Cortex of kidney (tissue), 1 donor: Measurements from ENCODE around the gene PERP.
"Not testable (repeated sequence)": the region's sequence is repeated elsewhere in the genome, so short reads cannot be mapped to it uniquely, and the experiment has no call there.

ENCODE experiments used
- DNase-seq: peaks from one replicate; lab custom pipeline; 2025; lab: John Stamatoyannopoulos, UW

Gene PERP

DNA sequence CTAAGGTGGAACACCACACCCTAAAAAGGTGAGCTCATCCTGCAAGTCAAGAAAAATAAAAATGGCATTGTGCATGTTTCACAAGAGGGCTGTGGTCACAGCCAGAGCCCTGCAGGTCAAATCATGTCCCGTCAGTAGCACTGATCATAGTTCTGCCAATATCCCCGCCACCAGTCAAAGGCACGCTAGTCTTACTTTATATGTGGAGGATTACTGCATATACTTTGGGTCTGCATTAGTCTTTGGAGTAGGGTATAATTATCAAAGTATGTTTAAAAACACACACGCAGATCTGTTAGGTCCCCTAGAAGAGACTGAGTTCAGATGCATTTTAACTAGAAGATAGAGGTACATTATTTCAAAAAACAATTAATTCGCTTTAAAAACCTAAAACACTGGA, 1.8 kb downstream of the PERP start:
- DNase-seq: no peak

DNA sequence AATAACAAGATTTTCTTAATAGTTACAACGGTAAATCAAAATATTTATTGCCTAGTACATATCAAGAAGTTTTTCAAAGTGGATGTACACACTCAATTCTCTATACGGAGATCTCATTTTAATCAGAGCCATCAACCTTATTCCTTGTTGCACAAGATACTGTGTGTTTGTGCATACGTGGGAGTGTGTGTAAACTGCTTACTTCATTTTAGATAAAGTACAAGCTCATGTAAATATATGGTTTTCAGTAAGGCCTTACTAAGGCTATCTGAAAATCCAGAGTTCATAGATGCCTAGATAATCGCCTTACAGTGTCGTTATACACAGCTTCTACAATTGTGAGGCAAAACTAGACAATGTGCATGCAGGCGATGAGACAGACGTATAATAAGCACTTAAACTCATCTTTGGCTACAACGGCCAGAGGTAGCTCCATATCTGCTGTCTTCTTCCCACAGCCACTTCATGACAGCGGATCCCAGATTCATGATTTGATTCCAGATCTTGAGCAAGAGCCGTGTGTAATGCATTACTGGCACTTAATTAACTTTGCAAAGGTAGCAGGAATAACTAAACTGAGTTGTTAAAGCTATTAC, 2.5 kb downstream of the PERP start:
- DNase-seq: no peak

DNA sequence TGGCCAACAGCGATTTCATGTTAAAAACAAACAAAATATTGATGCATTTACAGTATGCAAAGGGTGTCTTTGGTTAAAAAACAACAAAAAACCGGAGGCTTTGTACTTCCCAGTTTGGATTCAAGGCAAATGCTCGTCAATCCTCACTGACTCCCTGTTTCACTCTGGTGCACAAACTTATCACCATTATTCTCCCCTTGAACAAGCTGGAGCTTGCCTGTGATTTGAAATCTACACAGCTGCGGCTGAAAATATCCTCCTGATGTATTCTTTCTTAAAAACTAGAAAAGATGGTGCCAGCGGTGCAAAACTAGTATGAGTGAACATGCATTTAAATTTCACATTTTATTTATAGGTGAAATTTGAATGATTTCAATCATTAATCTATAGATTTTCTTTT, 3.3 kb downstream of the PERP start:
- no peak for DNase-seq

DNA sequence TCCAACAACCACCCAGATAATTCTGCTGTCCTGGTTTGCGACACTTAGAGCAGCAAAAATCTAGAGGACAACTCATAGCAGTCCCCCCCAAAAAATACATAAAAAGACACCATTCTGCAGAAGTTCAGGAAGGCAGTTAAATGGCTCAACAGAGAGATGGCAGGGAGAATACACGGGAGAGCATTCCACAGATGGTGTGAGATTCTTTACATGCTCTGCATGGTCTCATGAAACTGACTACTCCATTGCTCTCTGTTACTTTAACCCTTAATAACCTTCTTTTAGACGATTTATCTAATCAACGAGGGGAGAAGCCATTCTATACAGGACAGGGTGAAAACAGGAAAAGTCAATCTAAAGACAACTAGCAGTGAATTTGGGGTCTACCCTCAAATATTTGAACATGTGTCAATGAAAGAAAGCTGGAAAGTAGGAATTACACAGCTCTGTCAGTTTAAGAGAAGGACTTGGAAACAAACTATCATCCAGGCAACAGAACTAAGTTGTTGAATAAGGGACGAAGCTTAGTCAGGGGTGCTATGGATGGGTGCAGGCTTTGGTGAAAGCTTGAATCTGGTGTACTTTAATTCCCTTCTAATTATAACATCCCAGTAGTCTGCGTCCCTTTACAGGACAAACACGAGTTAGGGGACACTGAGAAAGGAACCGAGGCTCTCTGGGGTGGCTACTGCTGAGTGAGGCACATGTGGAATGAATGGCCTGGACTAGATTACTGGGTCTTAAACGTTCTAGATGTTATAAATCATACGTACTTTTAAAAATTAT, 5.1 kb downstream of the PERP start:
- no peak for DNase-seq

DNA sequence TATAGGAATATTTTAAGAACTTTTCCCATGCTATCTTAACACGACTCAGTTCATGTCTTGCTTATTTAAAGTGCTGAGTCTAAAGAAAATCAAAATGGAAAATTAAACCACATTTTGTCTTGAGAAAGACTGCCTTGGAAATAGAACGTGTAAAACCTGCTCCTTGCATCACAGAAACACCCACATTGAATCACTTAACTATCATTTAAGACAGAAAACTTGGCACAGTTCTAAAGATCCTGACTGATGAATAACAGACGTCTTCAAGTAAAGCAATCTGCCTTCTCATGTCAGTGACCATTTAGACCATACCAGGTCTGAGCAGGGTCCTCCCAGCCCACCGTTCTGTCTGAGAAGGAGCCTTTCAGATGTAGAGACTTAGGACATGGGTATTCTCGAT, 7.4 kb downstream of the PERP start:
- DNase-seq: no peak

DNA sequence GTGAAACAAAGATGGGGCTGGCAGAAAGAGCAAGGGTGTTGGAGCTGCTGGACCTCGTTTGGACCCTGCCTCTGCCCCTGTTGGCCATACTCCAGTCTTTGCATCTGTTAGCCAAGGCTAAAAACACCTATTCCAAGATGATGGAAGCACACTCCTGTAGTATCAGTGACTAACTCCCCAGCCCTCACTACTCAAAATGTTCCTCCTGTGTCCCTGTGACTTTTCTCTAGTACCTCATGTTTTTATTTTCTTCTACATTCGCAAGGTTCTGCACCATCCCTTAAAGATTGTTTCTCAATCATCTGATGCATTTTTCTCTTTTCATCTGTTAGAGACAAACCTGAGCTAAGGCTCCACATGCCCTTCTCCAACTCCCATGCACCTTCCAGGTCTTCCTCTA, 8.9 kb downstream of the PERP start:
- no peak for DNase-seq

DNA sequence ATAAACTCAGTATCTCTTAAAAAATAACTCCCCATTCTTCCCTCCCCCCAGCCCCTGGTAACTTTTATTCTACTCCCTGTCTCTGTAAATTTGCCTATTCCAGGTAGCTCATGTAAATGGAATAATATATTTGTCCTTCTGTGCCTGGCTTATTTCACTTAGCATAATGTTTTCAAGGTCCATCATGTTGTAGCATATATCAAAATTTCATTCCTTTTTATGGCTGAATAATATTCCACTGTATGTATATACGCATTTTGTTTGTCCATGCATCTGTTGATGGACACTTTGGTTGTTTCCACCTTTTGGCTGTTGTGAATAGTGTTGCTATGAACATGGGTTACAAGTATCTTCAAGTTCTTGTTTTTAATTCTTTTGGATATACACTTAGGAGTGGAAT, 13.0 kb downstream of the PERP start:
- DNase-seq: no peak

DNA sequence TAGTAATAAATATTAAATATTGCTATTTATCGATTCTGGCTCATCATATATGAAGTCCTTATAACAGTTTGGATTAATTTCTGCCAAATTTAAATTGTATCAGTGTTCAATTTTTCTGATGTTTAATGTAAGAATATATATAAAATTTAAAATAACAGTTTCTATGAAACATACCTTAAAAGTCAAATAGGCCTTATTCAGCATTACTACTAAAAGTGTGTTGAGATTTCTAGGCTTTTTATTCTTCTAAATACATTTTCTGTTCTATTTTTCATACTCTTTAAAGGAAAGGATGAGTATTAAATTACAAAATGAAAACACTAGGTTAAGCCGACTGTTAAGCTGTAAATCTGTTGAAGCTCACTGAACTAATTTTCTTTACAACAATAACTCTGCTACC, 13.6 kb downstream of the PERP start:
- DNase-seq: no peak

DNA sequence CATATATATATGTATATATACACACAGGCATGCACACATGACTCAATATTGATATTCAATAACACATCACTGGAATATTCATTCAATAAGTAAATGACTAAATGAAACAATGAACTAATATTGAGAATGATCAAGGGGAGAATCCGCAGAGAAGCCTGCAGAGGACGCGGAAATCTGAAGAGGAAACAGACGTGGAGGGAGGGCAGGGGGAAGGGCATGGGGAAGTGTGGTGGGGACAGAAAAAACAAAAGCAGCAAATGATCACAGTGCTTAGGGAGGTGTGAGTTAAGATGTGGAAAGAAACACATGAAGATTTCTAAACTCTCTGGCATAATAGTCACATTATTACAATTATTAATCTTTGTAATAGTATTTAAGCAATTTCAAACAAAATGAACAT, 14.5 kb downstream of the PERP start:
- no peak for DNase-seq

DNA sequence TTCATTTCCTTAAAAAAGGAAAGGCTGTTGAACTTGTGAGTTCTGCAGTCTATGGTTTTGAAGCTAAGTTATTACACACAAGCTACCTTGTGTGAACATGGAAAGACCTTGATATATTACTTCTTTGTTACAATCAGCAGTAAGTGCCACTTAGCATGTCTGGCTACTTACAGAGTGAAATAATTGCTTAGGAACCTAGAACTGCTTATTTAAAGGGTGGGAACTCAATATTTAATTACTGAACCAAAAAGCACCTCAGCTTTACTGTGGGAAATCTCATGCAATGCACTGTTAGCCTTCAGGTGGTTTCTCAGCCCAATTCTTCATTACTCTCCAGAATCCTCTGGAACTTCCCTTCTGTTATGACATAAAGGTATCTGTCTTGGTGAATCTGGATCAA, 17.9 kb downstream of the PERP start:
- DNase-seq: no peak

DNA sequence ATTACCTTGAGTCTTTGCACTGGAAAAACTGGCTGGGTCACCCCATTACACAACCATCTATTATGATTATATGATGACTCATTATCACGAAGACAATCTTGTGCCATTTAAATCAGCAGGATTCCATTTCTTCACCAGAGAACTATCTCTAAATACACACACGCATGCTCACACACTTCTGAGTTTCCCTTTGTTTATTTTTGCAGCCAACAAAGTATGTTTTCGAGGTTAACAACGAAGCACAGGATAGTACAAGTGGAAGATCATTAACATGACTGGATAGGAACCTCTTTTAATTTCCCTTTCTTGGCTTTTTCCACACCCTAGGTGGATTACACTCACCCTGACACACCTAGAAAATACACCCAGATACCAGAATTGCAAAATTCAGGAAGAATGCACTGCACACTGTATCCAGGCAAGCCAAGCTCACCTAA, 18.9 kb downstream of the PERP start:
- no peak for DNase-seq

DNA sequence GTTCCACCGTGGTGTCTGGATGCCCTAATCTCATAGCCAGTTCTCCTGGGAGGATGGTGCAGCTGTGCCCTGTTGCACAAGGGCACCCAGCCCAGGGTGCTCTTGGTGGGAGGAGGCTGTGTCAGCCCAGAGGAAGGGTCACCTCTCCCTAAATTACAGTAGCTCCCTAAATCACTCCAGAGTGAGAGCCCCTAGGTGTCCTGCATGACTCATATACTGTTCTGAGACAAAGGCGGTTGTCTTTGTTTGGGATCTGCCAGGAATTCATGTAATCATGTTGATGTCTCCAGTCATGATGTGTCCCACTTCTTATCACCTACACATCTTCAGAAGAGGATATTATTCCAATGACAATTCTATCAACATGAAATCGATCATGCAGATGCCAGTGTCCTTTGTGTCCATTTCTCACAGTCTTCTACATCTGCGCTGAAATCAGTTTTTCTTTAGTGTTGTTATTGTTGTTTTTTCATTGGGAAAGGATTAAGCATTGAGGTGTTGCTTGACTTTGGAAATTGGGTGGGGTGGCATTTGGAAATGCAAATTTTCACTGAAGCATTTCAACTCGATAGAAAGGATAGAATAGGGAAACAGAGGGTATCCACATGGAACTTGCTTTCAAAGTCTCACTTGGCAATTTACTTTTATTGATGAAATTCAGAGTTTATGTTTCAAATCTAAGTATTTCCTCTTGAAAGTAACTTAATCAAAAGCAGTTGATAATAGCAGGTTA, 19.5 kb downstream of the PERP start:
- DNase-seq: no peak

DNA sequence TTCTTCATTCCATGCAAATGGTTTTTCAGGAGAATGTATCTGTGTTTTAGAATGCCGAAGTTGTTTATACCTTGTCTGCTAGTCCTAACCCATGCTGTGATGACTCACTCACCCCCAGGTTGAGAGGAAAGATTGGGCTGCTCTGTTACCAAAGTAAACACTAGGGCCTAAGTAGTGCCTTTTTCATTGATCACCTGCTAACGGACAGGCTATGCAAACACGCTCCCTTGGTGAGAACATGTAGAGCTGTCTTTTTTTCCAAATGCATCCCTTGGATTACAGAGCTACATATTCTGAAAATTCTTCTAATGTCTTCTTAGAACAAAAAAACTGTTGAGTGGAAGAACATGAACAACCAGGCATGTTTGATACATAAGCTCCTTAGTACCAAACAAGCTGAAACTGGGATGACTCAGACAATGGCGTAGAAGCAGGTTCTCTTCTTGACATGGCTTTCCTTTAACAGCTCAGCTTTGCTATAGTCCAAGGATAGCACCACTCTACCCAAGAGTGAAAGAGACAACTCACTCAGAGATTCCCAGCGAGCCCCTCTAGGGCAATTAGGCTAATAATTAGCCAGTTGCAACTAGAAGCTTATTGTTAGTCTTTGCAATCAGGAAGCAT, 20.5 kb downstream of the PERP start:
- no peak for DNase-seq

DNA sequence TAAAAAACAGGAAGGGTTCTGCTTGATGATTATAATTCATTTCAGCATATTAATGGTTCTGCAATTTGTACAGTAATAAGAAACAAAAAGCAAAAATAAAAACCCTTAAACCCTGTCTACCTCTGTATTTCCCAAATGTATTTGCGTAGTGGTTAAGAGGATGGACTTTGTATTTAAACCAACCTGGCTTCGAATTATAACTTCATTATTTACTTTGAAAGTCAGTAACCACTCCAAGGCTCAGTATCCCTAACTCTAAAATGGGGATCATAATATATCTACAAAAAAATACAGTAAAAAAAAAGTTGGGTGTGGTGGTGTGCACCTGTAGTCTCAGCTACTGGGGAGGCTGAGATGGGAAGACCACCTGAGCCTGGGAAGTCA, 21.4 kb downstream of the PERP start:
- DNase-seq: no peak

DNA sequence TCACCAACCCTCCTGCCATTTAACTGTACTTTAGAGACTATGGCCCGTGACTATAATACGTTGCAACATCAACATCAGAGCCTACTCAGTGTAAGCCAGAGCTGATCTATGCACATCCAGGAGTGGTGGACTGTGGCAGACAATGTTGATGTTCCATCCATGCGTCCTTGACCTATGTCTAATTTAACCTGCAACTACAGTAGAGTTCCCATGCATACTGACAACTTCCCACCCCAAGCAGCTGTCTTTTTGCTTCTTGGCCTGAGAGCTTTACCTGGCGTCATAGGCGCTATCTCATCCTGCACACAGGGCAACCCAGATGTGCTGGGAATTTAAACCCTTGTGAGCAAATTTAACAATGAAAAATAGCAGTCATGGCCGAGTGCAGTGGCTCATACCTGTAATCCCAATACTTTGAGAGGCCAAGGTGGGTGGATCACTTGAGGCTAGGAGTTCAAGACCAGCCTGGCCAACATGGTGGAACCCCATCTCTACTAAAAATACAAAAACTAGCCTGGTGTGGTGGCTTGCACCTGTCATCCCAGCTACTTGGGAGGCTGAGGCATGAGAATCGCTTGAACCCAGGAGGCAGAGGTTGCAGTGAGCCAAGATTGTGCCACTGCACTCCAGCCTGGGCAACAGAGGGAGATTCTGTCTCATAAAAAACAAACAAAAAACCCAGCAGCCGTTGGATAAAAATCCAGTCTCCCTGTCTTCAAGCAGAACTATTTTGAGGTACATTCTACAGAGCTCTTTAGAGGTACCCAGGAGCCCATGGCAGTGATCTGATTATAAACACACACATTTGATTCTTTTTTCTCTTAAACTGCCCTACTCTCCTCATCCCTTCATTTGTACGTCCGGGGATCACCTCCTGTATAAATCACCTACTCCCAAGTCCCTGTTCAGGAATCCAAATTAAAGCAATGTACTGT, 22.0 kb downstream of the PERP start:
- DNase-seq: no peak

DNA sequence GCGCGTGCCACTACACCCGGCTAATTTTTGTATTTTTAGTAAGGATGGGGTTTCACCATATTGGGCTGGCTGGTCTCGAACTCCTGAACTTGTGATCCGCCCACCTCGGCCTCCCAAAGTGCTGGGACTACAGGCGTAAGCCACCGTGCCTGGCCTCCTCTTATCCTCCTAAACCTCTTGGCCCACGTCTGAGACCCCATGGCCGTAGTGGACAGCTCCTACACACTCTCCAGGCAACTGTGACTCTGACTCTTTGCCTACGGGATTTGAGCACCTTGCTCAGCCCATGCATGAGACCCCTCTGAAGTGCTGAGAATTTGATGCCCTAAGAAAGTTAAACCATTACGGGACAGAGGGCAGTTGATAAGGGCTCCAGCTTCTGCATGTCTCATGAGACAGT, 25.0 kb downstream of the PERP start:
- DNase-seq: no peak

DNA sequence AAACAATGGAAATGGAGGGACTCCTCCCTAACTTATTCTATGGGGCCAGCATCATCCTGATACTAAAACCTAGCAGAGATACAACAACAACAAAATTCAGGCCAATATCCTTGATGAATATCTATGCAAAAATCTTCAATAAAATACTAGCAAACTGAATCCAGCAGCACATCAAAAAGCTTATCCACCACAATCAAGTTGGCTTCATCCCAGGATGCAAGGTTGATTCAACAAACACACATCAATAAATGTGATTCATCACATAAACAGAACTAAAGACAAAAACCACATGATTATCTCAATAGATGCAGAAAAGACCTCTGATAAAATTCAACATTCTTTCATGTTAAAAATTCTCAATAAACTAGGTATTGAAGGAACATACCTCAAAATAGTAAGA, 27.7 kb downstream of the PERP start:
- not testable (repeated sequence) for DNase-seq

DNA sequence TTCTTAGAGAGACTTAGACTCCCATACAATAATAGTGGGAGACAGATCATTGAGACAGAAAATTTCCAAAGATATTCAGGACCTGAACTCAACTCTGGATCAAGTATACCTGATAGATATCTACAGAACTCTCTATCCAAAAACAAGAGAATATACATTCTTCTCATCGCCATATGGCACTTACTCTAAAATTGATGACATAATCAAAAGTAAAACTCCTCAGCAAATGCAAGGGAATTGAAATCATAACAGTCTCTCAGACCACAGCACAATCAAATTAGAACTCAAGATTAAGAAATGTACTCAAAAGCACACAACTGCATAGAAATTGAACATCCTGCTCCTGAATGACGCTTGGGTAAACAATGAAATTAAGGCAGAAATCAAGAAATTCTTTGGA, 28.7 kb downstream of the PERP start:
- DNase-seq: no peak

DNA sequence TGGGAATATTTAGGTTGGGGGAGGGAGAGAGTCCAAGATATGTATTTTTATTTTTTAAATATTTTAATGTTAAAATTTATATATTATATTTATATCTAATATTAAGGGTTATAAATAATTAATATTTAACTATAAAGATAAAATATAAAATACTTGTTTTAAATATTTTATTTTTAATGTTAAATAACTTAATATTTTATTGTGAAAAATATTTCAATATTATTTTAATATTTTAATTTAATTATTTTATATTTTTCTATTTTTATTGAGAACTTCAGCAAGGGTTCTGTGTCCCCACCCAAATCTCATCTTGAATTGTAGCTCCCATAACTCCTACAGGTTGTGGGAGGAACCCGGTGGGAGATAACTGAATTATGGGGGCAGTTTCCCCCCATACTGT, 34.0 kb downstream of the PERP start:
- DNase-seq: no peak

DNA sequence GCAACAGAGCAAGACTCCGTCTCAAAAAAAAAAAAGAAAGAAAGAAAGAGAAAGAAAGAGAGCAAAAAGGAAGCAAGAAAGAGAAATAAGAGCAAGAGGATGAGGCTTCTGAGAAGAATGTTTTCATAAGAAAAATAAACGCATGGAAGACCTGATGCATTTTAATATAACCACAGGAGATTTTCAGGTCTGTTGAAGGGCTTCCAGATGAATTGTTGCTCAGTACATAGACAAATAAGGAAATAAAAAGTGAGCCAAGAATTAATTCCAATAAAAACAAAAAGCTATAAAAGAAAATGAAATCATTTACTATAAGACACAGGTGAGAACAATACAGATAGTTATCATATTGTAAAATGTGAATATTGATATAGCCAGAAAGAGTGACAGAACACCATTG, 43.5 kb downstream of the PERP start:
- DNase-seq: no peak

DNA sequence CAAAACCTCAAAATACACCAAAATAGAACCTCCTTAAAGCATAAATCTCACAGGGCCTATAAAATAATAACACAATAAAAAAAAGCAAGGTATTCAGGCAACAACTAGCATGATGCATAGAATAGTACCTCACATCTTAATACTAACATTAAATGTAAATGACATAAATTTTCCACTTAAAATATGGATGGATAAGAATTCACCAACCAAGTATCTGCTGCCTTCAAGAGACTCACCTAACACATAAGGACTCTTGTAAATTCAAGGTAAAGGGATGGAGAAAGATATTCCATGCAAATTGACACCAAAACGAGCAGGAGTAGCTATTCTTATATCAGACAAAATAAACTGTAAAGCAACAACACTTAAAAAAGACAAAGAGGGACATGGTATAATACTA, 52.2 kb downstream of the PERP start:
- DNase-seq: no peak

DNA sequence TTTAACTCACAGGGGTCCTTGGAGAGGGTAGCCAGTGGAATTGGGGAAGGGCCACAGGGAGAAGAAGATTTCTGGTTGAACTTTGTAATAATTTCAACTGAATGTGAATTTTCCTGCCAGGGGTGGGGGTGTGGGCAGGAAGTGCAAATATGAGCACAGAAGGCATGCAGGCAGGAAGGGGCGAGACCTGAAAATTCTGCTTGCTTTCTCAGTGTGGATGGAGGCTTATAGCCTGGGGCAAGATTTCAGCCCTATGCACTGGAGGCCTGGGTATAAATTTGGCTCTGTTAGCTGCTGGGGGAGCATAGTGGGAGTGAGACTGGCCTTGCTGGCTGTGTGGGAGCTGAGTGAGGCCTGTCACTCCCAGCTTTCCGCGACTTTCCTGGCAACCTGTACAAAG, 54.4 kb downstream of the PERP start:
- no peak for DNase-seq
